HG03135 (cell line): ENCODE data around the gene CST11.

Experiments used
- ATAC-seq: cut with Tn5 transposase; IDR thresholded peaks from one replicate; pipeline ENCODE4 v1.9.1; 2021; ENCODE audit warnings: mild to moderate bottlenecking, moderate library complexity; ENCODE audit not compliant: unreplicated experiment

Gene CST11

DNA sequence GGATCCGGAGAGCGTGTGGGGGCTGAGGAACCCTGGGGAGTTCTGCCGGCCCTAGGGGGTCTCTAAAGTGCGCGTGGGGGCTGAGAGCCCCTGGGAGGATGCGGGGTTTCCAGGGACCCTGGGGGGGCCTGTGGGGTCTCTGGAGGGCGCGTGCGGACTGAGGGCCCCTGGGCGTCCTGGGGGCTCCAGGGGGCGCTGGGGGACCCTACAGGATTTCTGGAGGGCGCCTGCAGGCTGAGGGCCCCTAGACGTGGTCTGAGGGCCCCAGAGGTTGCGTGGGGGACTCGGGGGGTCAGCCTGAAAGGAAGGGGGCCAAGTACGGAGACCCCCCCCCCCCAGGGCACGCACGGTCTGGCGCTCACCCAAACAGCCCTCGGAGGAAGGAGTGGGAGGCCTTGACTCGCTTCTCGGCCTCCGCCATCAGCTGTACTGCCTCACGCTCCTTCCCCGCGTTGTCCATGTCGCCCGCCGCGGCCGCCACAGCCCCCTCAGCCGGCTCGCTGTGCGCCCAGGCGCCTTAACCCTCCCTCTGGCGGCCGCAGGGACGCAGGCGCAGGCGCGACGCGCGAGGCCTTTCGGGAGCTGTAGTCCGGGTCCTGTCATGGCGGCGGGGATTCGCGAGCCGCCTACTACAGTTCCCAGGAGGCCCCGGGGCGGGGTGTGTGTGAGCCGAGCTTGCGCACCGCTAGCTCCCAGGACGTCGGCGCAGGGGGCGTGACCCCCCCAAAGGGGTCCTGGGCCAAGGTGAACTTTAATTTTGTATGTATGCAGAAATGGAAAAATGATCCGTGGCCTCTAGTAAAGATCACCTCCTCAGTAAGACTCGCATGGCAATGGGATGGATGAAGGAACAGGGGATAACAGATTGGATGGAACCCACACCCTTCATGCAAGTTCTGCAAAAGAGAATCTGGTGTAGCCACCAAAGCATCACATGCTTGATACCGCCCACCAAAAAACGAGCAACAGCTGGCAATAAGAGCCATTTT is 31.4 kb downstream of the CST11 start, which contains the start of gene NAPB:
Gene NAPB, minus strand, starts transcription at position 546 of the 989 bp plus-strand sequence. Its CDS starts 86 bp downstream, at position 460.
- peak; percentile 92 for ATAC-seq

GRCh38 chr20:23419995-23420901 is 32.4 kb downstream of the CST11 start:
- peak; percentile 30 for ATAC-seq

DNA sequence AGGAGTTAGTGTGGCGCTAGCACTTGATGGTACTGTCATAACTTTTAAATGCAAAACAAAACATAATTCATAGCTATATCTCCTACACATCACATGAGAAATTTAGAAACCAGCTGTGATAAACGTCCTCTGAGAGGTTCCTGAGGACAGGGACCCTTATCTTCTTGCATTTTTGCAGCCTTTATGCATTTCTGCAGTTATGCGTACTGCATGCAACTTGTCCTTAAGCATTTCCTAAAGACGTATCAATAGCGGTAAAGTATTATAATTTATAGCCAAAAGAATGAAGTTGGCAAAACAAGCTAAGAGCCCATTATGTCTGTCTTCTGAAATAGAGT is 33.0 kb downstream of the CST11 start:
- ATAC-seq = no peak

DNA sequence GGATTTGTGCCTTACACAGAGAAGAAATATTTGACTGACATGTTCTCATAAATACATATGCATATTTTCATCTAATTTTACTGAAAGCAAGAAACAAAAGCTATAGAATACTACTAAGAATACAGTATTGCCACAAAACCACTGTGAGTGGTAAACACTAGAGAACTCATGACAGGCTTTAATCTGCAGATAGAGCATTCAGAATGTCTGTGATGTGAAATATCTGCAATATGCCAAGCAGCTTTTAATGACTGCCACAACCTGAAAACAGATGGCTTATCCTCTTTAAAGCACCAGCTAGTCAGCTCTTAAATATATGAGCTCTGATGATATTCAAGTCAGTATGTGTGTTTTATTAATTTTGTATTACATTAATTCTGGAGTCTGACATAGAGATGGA is 34.8 kb downstream of the CST11 start:
- ATAC-seq = no peak

GRCh38 chr20:23415959-23416583 is 36.6 kb downstream of the CST11 start:
- ATAC-seq = no peak

DNA sequence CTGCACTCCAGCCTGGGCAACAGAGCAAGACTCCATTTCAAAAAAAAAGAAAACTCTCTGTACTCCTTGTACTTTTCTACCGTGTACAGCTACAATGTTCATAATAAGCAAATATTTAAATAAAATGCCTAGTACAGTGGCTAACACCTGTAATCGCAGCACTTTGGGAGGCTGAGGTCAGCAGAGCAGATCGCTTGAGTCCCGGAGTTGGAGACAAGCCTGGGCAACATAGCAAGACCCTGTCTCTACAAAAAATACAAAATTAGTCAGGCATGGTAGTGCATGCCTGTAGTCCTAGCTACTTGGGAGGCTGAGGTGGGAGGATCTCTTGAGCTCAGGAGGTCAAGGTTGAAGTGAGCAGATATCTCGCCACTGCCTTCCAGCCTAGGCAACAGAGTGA is 37.1 kb downstream of the CST11 start:
- no peak for ATAC-seq

- no peak for ATAC-seq
Observed at GRCh38 chr20:23414526-23415188, 38.0 kb downstream of the CST11 start.

- no peak for ATAC-seq
Observed at GRCh38 chr20:23413862-23414422, 38.7 kb downstream of the CST11 start.

DNA sequence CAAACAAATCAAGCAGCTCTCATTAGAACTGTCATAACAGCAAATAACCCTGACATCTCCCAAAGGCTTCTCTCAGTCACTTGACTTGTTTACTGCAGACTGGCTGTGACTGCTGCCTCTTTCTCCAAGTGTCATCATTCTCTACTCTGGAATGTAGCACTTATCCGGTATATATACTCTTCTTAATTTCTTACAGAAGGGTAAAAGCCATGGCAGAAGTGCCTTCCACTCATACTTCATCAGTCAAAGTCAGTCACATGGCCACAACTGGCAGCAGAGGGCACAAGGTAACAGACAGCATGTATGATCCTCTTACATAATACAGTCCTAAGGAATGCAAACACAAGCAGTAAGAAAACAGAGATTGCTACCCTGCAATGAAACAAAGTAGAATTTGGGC is 40.6 kb downstream of the CST11 start:
- ATAC-seq = no peak

DNA sequence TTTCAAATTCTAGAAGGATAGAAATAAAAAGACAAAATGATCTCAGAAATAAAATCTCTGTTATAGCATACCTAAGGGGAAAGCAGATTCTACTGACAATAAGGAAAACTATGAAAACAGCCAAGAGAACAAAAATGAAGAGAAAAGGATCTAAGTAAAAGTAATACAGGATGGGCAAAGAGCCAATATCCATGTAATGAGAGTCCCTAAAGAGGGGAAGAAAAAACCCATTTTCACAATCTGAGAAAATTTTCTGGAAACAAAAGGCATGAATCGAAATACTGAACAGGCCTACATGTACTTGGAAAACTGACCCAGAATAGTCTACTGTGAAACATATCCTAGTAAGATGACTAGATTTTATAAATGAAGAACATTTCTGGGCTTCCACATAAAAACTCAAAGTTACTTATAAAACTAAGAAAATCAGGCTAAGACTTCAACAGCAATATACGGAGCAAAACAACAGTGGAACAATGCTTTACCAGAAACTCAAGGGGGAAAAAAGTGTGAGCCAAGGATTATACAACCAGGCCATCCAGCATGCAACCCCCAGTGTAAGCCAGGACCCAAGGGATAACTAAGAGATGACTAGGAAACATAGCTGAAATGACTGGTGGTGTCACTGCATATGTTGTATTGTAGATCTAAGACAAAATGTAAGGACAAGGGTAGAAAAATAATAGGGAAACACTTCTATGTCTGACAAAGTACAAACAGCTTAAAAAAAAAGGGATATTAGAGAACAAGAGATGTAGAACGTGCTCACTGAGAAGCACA is 41.6 kb downstream of the CST11 start:
- no peak for ATAC-seq

GRCh38 chr20:23409800-23410199 is 42.9 kb downstream of the CST11 start:
- no peak for ATAC-seq

DNA sequence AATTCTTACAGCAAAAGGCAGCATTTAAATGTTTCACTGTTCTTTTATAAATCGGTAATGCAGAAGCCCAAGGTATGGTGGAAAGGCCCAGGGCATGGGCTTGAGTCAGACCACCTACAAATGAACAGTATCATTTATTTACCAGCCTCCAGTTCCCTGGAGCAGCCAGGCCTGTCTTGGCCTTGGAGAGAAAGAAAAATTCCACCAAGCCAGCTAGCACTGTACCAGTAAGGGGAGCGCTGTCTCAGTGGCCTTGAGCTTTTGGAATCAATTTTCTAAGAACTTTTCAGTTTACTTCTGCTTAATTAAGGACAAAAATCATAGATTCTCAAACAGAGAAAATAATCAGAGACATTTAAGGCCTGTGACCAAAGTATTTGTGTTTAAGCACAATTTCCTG is 43.7 kb downstream of the CST11 start:
- ATAC-seq = no peak

GRCh38 chr20:23407781-23408464 is 44.8 kb downstream of the CST11 start:
- peak; percentile 77 for ATAC-seq

DNA sequence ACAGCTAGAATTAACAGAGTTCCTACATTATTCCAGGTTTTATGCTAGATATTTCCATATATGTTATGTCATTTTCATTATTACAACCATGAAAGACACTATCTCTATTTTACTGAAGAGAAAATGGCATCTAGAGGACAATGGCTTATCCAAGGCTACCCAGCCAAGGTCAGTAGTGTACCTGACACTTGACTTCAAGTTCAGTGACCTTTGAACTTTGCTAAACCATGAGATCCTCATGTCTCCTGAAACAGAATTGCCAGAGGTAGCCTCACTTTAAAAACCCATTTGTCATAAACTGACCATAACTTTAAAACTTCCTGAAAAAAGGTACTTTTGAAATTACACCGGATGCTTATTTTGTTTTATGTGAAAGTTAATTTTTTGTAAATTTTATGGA is 45.8 kb downstream of the CST11 start:
- no peak for ATAC-seq

- ATAC-seq = no peak
Observed at GRCh38 chr20:23404196-23404595, 48.5 kb downstream of the CST11 start.

DNA sequence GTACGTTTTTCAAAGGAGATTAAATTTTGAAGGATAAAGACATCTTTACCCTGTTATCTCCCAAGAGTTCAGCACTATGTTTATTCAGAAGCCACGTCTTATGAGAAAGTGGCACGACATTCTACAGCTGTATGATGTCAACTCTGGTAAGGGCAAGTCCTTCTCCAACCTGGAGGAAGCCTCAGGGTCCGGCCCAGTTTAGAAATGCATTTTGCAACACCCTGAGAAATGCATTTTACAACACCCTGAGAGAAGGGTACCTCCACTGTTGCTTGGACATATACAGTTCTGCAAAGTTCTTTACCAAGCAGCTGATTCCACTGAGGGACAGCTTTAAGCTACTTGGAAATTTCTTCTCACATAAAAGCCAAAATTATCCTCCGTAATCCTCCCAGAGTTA is 48.9 kb downstream of the CST11 start:
- ATAC-seq = no peak

DNA sequence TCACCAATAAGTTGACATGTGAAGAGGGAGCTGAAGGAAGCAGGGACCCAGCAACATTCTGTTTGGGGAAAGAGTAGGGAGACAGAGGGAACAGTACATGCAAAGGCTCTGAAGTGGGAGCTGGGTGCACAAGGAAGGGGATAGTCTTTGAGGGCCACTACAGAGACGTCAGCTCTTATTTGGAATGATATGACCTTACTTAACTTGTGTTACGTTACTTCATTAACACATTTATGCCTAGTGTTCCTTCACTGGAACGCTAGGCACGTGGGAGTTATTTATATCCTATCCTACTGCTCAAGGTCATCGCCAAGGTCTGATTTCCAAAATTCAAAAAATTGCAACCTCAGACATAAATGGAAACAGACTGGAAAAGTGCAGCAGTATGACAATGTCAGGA is 51.6 kb downstream of the CST11 start:
- ATAC-seq = no peak
